NT2/D1 (cell line): ENCODE data around the gene CPA1.

Source experiments
- SUZ12 ChIP-seq: IDR thresholded peaks from 2 replicates; pipeline ENCODE4 v1.6.1; 2011; ENCODE audit not compliant: insufficient read length, insufficient read depth; ENCODE audit errors: extremely low read depth
- YY1 ChIP-seq: IDR thresholded peaks from 2 replicates; pipeline ENCODE4 v1.6.1; 2011; ENCODE audit not compliant: insufficient read length, insufficient read depth
- ZNF274 ChIP-seq: IDR thresholded peaks from 2 replicates; pipeline ENCODE4 v1.6.1; 2011; ENCODE audit warnings: mild to moderate bottlenecking, low read depth, low read length

GRCh38 chr7:130367836-130368746, 12.2 kb upstream of the CPA1 start:
- TF ChIP-seq ZNF274: no peak
- no peak for TF ChIP-seq YY1
- no peak for TF ChIP-seq SUZ12
